Suprapubic skin (tissue), 4 donors: ENCODE results near the gene ALOXE3.
"Not testable (repeated sequence)": the region's sequence is repeated elsewhere in the genome, so short reads cannot be mapped to it uniquely, and the experiment has no call there.

ENCODE experiments used
- EP300 ChIP-seq: sonication (generic); formaldehyde crosslinking; IDR thresholded peaks from one replicate; pipeline ENCODE4 v1.6.1; 2017; ENCODE audit warnings: antibody characterized with exemption
- POLR2A ChIP-seq, 2 donors: fragments of 450-650 bp; IDR thresholded peaks; one replicate each; pipeline ENCODE4 v1.6.1; 2017; ENCODE audit warnings: antibody characterized with exemption in 2 of 2, mild to moderate bottlenecking in 2 of 2, moderate library complexity in 2 of 2
- POLR2AphosphoS5 ChIP-seq, 3 donors: sonication (generic); formaldehyde crosslinking; IDR thresholded peaks; one replicate each; pipeline ENCODE4 v1.6.1; 2017; ENCODE audit warnings: antibody characterized with exemption in 3 of 3
- TF ChIP-seq, protein P1 (sequence below), 2 donors: fragments of 200-600 bp in 1 of 2; fragments of 450-650 bp in 1 of 2; sonication (generic) in 1 of 2; IDR thresholded peaks; one replicate each; pipeline ENCODE4 v1.5.1; 2016 to 2019; ENCODE audit warnings: antibody characterized with exemption in 2 of 2, mild to moderate bottlenecking in 1 of 2, moderate library complexity in 1 of 2

DNA sequence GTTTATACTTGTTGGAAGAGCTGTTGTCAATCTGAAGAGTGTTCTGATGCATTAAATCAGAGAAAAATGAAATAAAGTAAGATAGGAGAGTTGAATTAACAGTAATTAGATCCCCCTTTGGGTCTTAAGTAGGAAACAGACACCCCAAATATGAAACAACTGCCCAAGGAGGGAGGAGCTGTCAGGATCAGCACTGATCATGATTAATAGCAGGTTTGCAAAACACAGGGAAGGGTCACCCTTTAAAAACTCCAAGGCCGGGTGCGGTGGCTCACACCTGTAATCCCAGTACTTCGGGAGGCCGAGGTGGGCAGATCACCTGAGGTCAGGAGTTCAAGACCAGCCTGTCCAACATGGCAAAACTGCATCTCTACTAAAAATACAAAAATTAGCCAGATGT is 11.3 kb downstream of the ALOXE3 start:
- TF ChIP-seq, protein P1, sequence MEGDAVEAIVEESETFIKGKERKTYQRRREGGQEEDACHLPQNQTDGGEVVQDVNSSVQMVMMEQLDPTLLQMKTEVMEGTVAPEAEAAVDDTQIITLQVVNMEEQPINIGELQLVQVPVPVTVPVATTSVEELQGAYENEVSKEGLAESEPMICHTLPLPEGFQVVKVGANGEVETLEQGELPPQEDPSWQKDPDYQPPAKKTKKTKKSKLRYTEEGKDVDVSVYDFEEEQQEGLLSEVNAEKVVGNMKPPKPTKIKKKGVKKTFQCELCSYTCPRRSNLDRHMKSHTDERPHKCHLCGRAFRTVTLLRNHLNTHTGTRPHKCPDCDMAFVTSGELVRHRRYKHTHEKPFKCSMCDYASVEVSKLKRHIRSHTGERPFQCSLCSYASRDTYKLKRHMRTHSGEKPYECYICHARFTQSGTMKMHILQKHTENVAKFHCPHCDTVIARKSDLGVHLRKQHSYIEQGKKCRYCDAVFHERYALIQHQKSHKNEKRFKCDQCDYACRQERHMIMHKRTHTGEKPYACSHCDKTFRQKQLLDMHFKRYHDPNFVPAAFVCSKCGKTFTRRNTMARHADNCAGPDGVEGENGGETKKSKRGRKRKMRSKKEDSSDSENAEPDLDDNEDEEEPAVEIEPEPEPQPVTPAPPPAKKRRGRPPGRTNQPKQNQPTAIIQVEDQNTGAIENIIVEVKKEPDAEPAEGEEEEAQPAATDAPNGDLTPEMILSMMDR (IDR thresholded peaks at IDR 0.05): not testable (repeated sequence)
- TF ChIP-seq POLR2A (IDR thresholded peaks at IDR 0.05); EP300; POLR2AphosphoS5 (IDR thresholded peaks at IDR 0.05): not testable (repeated sequence)
